GM23338 (cell line): ENCODE results near the gene PAQR5. TPM values are rescaled to one million over a fixed set of nuclear protein-coding genes. Genes with fewer than 3 reads are reported as not detected.
A peak's percentile ranks its signal among the peaks of the same experiment; 100 is the strongest.
"Not testable (repeated sequence)": the region's sequence is repeated elsewhere in the genome, so short reads cannot be mapped to it uniquely, and the experiment has no call there.

ENCODE experiments used
- ATAC-seq: fragments of 200-7000 bp; cut with Tn5 transposase; 3 replicates; pipeline ENCODE4 v1.9.1; 2020
- DNase-seq: peaks from one replicate; pipeline ENCODE4 v3.0.0-alpha.2; 2015; ENCODE audit warnings: low spot score
- H2AFZ ChIP-seq: fragments of 200-600 bp; sonication (generic); 2 replicates; pipeline ENCODE4 v1.8.0; 2016; ENCODE audit warnings: antibody characterized with exemption, mild to moderate bottlenecking, moderate library complexity
- H3F3A ChIP-seq: fragments of 200-600 bp; sonication (generic); replicated peaks from 2 replicates; pipeline ENCODE4 v1.8.0; 2017; ENCODE audit warnings: antibody characterized with exemption, mixed run types, low read depth
- H3K27ac ChIP-seq: fragments of 200-600 bp; sonication (generic); 2 replicates; pipeline ENCODE4 v1.6.1; 2016; ENCODE audit warnings: low read depth
- H3K27me3 ChIP-seq: fragments of 200-600 bp; sonication (generic); 2 replicates; pipeline ENCODE4 v1.8.0; 2016; ENCODE audit warnings: mild to moderate bottlenecking, mixed run types, moderate library complexity; ENCODE audit not compliant: insufficient read depth
- H3K36me3 ChIP-seq: fragments of 200-600 bp; sonication (generic); 2 replicates; pipeline ENCODE4 v1.8.0; 2016; ENCODE audit warnings: mild to moderate bottlenecking; ENCODE audit not compliant: insufficient read depth
- H3K4me1 ChIP-seq: fragments of 200-600 bp; sonication (generic); 2 replicates; pipeline ENCODE4 v1.8.0; 2016; ENCODE audit warnings: mild to moderate bottlenecking, moderate library complexity; ENCODE audit not compliant: insufficient read depth
- H3K4me2 ChIP-seq: fragments of 200-600 bp; sonication (generic); 2 replicates; pipeline ENCODE4 v1.7.1; 2017; ENCODE audit warnings: mixed run types
- H3K4me3 ChIP-seq: fragments of 200-600 bp; sonication (generic); 2 replicates; pipeline ENCODE4 v1.6.1; 2016; ENCODE audit warnings: mixed run types
- H3K79me2 ChIP-seq: fragments of 200-600 bp; sonication (generic); replicated peaks from 2 replicates; pipeline ENCODE4 v1.8.0; 2017; ENCODE audit warnings: mild to moderate bottlenecking; ENCODE audit not compliant: insufficient read depth
- H3K9me2 ChIP-seq: fragments of 200-600 bp; sonication (generic); 2 replicates; pipeline ENCODE4 v1.8.0; 2017; ENCODE audit not compliant: insufficient read depth
- H4K20me1 ChIP-seq: fragments of 200-600 bp; sonication (generic); replicated peaks from 2 replicates; pipeline ENCODE4 v1.8.0; 2017; ENCODE audit warnings: mild to moderate bottlenecking; ENCODE audit not compliant: insufficient read depth
- H3K27ac Mint-ChIP-seq: 2 replicates; pipeline ENCODE4 v1.8.0; 2020; ENCODE audit warnings: inconsistent platforms, mild to moderate bottlenecking, moderate library complexity, mixed read lengths
- H3K27me3 Mint-ChIP-seq: 3 replicates; pipeline ENCODE4 v1.8.0; 2022; ENCODE audit warnings: low read depth, mild to moderate bottlenecking, moderate library complexity, mixed read lengths, inconsistent platforms; ENCODE audit not compliant: insufficient read depth, poor library complexity
- H3K36me3 Mint-ChIP-seq: 3 replicates; pipeline ENCODE4 v1.8.0; 2021; ENCODE audit warnings: low read depth, mild to moderate bottlenecking, inconsistent platforms, moderate library complexity, mixed read lengths
- H3K4me1 Mint-ChIP-seq: 3 replicates; pipeline ENCODE4 v1.8.0; 2020; ENCODE audit warnings: mild to moderate bottlenecking, inconsistent platforms, mixed read lengths
- H3K4me3 Mint-ChIP-seq: 3 replicates; pipeline ENCODE4 v1.8.0; 2021; ENCODE audit warnings: moderate library complexity, mild to moderate bottlenecking, inconsistent platforms, mixed read lengths
- H3K9me3 Mint-ChIP-seq: 3 replicates; pipeline ENCODE4 v1.8.0; 2020; ENCODE audit warnings: moderate library complexity, mild to moderate bottlenecking, inconsistent platforms, mixed read lengths
- CREB1 ChIP-seq: fragments of 250-450 bp; sonication (Bioruptor Pico); IDR thresholded peaks from 2 replicates; pipeline ENCODE4 v1.5.0; 2020; ENCODE audit warnings: low read depth, mild to moderate bottlenecking, moderate library complexity
- CTCF ChIP-seq, 2 experiments: fragments of 200-600 bp in 1 of 2; sonication (generic) in 1 of 2; conservative IDR thresholded peaks; 2 replicates each; pipeline versions ENCODE4 v1.5.1 to v1.6.1; 2016 to 2017; ENCODE audit warnings: antibody characterized with exemption in 2 of 2, low read depth in 2 of 2, mild to moderate bottlenecking in 2 of 2, moderate library complexity in 1 of 2
- EZH2 ChIP-seq: fragments of 200-600 bp; sonication (generic); IDR thresholded peaks from one replicate; pipeline ENCODE4 v1.8.0; 2017; ENCODE audit warnings: antibody characterized with exemption, mild to moderate bottlenecking, low read depth; ENCODE audit not compliant: unreplicated experiment
- ZNF331 ChIP-seq: fragments of 250-450 bp; sonication (Bioruptor Pico); IDR thresholded peaks from 2 replicates; pipeline ENCODE4 v1.5.0; 2020; ENCODE audit warnings: low read depth, mild to moderate bottlenecking, moderate library complexity
- ZNF462 ChIP-seq: fragments of 250-450 bp; sonication (Bioruptor Pico); IDR thresholded peaks from 2 replicates; pipeline ENCODE4 v1.5.0; 2020; ENCODE audit warnings: mild to moderate bottlenecking, moderate library complexity
- polyA plus RNA-seq: library from polyadenylated mRNA; unstranded; fragments of >200 nt; fragmentation: Nextera tagmentation; extraction: Ambion mirVana; gene quantifications from 2 replicates; pipeline ENCODE4 v1.2.1, GENCODE V29; 2016
- total RNA-seq: library from RNA; depleted of rRNA; stranded (reverse); fragments of >200 nt; shearing (Covaris generic); gene quantifications from 2 replicates; pipeline ENCODE4 v1.2.3, GENCODE V29; 2014

PAQR5 gene
- total and polyA plus RNA-seq, 2 experiments from 2014 or later: 8.7 to 14.5 TPM

GRCh38 chr15:69299943-69300588 is 1.4 kb downstream of the PAQR5 start:
- no peaks in the 10 kb centered on the region for H3K9me2 ChIP-seq
- H3K4me3 Mint-ChIP-seq: peak overlapping the region; percentile 66
- DNase-seq (peak; percentile 71), ATAC-seq (peak; percentile 76)
- peaks cover 12% of the 10 kb centered on the region; the same call in 1 of the 2 replicates for H3K4me1 ChIP-seq
- no peak overlapping the region for H3K27ac ChIP-seq
- TF ChIP-seq ZNF331 (no peak), CREB1 (CRISPR knock-in tag) (no peak), EZH2 (no peak), CTCF (conservative IDR thresholded peaks at IDR 0.05; ENCODE audit: low read depth in 2 of 2) (no peak), ZNF462 (CRISPR knock-in tag) (peak; percentile 58; the same call in 1 of the 2 replicates)
- peak overlapping the region; percentile 96 for H3K4me2 ChIP-seq
- no peaks in the 10 kb centered on the region; the same call in 1 of the 2 replicates for H4K20me1 ChIP-seq
- H3K27me3 ChIP-seq: peaks cover 35% of the 10 kb centered on the region
- H3K36me3 ChIP-seq: no peaks in the 10 kb centered on the region
- H3K27me3 Mint-ChIP-seq: peaks cover 36% of the 10 kb centered on the region
- H3K36me3 Mint-ChIP-seq: peaks cover 2% of the 10 kb centered on the region; the same call in 1 of the 3 replicates
- H3F3A ChIP-seq: no peaks in the 10 kb centered on the region; the same call in 1 of the 2 replicates
- peak overlapping the region; percentile 100 for H2AFZ ChIP-seq
- no peaks in the 10 kb centered on the region for H3K9me3 Mint-ChIP-seq
- H3K27ac Mint-ChIP-seq: no peak overlapping the region
- peak overlapping the region; percentile 74 for H3K4me3 ChIP-seq
- H3K79me2 ChIP-seq: no peaks in the 10 kb centered on the region
- H3K4me1 Mint-ChIP-seq: peaks cover 19% of the 10 kb centered on the region

GRCh38 chr15:69301101-69301500 is 2.4 kb downstream of the PAQR5 start:
- ATAC-seq, H3K9me3 Mint-ChIP-seq, H4K20me1 ChIP-seq, DNase-seq, H2AFZ ChIP-seq, H3K27ac Mint-ChIP-seq, H3K4me3 Mint-ChIP-seq, H3K36me3 Mint-ChIP-seq, H3F3A ChIP-seq, H3K27ac ChIP-seq, H3K79me2 ChIP-seq, H3K9me2 ChIP-seq, H3K4me3 ChIP-seq, H3K4me2 ChIP-seq, H3K36me3 ChIP-seq: not testable (repeated sequence)
- Histone ChIP-seq H3K4me1 (peaks cover 18% of the 10 kb centered on the region), H3K27me3 (peaks cover 35% of the 10 kb centered on the region)
- peaks cover 29% of the 10 kb centered on the region for H3K4me1 Mint-ChIP-seq
- H3K27me3 Mint-ChIP-seq: peaks cover 35% of the 10 kb centered on the region

GRCh38 chr15:69302087-69302486 is 3.4 kb downstream of the PAQR5 start:
- H3K27me3 Mint-ChIP-seq: peaks cover 35% of the 10 kb centered on the region
- not testable (repeated sequence) for ATAC-seq, H3K9me2 ChIP-seq, H3K9me3 Mint-ChIP-seq, DNase-seq, H2AFZ ChIP-seq, H3F3A ChIP-seq, H3K4me2 ChIP-seq, H3K27ac Mint-ChIP-seq, H3K4me3 Mint-ChIP-seq, H3K36me3 ChIP-seq, H3K27ac ChIP-seq, H3K36me3 Mint-ChIP-seq, H3K79me2 ChIP-seq, H3K4me3 ChIP-seq, H4K20me1 ChIP-seq
- peaks cover 29% of the 10 kb centered on the region for H3K4me1 Mint-ChIP-seq
- H3K4me1 ChIP-seq: peaks cover 18% of the 10 kb centered on the region
- peaks cover 32% of the 10 kb centered on the region for H3K27me3 ChIP-seq
